ENCODE data around the gene E4F1. TPM values are rescaled to one million over a fixed set of nuclear protein-coding genes. Genes with fewer than 3 reads are reported as not detected.

Gene E4F1
- 15.7 TPM for polyA plus RNA-seq (2013, experiment 1 of 2; ENCODE audit: insufficient read length)
- 16.3 TPM for polyA plus RNA-seq (2013, experiment 2 of 2; ENCODE audit: insufficient read length)

- DNase-seq, result peak; percentile 100
Observed at GRCh38 chr16:2223221-2223941, at the start of gene E4F1. TSS of gene E4F1 (plus strand) at chr16:2223591. CDS start at chr16:2223614, 23 bp downstream.

- no peak for DNase-seq
Observed at GRCh38 chr16:2173916-2174315, 49.5 kb upstream of the E4F1 start.

- no peak for DNase-seq
Observed at GRCh38 chr16:2174396-2175131, 48.8 kb upstream of the E4F1 start.

- no peak for DNase-seq
Observed at GRCh38 chr16:2175454-2175853, 47.9 kb upstream of the E4F1 start.

GRCh38 chr16:2176047-2176446, 47.3 kb upstream of the E4F1 start:
- no peak for DNase-seq

- no peak for DNase-seq
Observed at GRCh38 chr16:2177101-2177500, 46.3 kb upstream of the E4F1 start.

GRCh38 chr16:2177561-2177960, 45.8 kb upstream of the E4F1 start:
- DNase-seq, result no peak

- DNase-seq, result peak; percentile 43
Observed at GRCh38 chr16:2178321-2179106, 44.9 kb upstream of the E4F1 start.

GRCh38 chr16:2179107-2179501, 44.3 kb upstream of the E4F1 start:
- DNase-seq, result no peak

GRCh38 chr16:2179576-2179975, 43.8 kb upstream of the E4F1 start:
- DNase-seq, result no peak

GRCh38 chr16:2180461-2180860, 42.9 kb upstream of the E4F1 start:
- no peak for DNase-seq

GRCh38 chr16:2180962-2181923, 42.1 kb upstream of the E4F1 start:
- no peak for DNase-seq

GRCh38 chr16:2181952-2182351, 41.4 kb upstream of the E4F1 start:
- no peak for DNase-seq

- no peak for DNase-seq
Observed at GRCh38 chr16:2183671-2184070, 39.7 kb upstream of the E4F1 start.

GRCh38 chr16:2184346-2184745, 39.0 kb upstream of the E4F1 start:
- DNase-seq, result no peak

GRCh38 chr16:2184962-2185361, 38.4 kb upstream of the E4F1 start:
- DNase-seq, result no peak

- DNase-seq, result no peak
Observed at GRCh38 chr16:2186064-2186463, 37.3 kb upstream of the E4F1 start.

GRCh38 chr16:2186505-2186904, 36.9 kb upstream of the E4F1 start:
- DNase-seq, result no peak

- no peak for DNase-seq
Observed at GRCh38 chr16:2187212-2187611, 36.2 kb upstream of the E4F1 start.

GRCh38 chr16:2188395-2188794, 35.0 kb upstream of the E4F1 start:
- no peak for DNase-seq

GRCh38 chr16:2189252-2189893, 34.0 kb upstream of the E4F1 start:
- no peak for DNase-seq
